Kidney (tissue), 14 donors: ENCODE data around the gene SMTNL2. TPM values are rescaled to one million over a fixed set of nuclear protein-coding genes. Genes with fewer than 3 reads are reported as not detected.

Experiments
- DNase-seq, 5 donors: peaks; one replicate each; pipeline ENCODE4 v3.0.0-alpha.2; 2013 to 2020
- FAIRE-seq: peaks from 2 replicates; lab custom pipeline; 2012; peaks lifted over from hg19 to GRCh38; lab: Jason Lieb, UNC
- H3K27ac ChIP-seq, 2 donors: one replicate each; pipeline ENCODE4 v1.7.0; 2013; ENCODE audit warnings: low read depth in 2 of 2, low read length in 2 of 2, inconsistent platforms in 1 of 2
- H3K27me3 ChIP-seq: one replicate; pipeline ENCODE4 v1.7.1; 2013; ENCODE audit warnings: low read length, inconsistent platforms; ENCODE audit not compliant: control insufficient read depth, insufficient read depth
- H3K36me3 ChIP-seq, 3 donors: one replicate each; pipeline versions ENCODE4 v1.7.0 to v1.7.1; 2013; ENCODE audit warnings: low read length in 3 of 3, control low read depth in 1 of 3, inconsistent platforms in 1 of 3; ENCODE audit not compliant: insufficient read depth in 3 of 3, control insufficient read depth in 2 of 3
- H3K4me1 ChIP-seq, 3 donors: one replicate each; pipeline versions ENCODE4 v1.7.0 to v1.7.1; 2013; ENCODE audit warnings: low read length in 3 of 3, inconsistent platforms in 1 of 3, low read depth in 1 of 3; ENCODE audit not compliant: control insufficient read depth in 2 of 3, insufficient read depth in 2 of 3
- H3K4me3 ChIP-seq, 3 donors: one replicate each; pipeline versions ENCODE4 v1.7.0 to v1.8.1; 2013; ENCODE audit warnings: low read length in 3 of 3, control low read depth in 1 of 3, inconsistent platforms in 1 of 3
- H3K9ac ChIP-seq, 3 donors: one replicate each; pipeline versions ENCODE4 v1.7.0 to v1.7.1; 2013; ENCODE audit warnings: low read length in 3 of 3, control low read depth in 1 of 3, inconsistent platforms in 1 of 3
- H3K9me3 ChIP-seq, 3 donors: one replicate each; pipeline versions ENCODE4 v1.7.0 to v1.7.1; 2013; ENCODE audit warnings: low read length in 3 of 3, control low read depth in 1 of 3, inconsistent platforms in 1 of 3; ENCODE audit not compliant: control insufficient read depth in 2 of 3, insufficient read depth in 1 of 3
- CTCF ChIP-seq: IDR thresholded peaks from 3 replicates; pipeline ENCODE4 v1.5.1; 2012; ENCODE audit warnings: mild to moderate bottlenecking, moderate library complexity, borderline replicate concordance; ENCODE audit not compliant: insufficient read depth; ENCODE audit errors: extremely low read depth
- intact Hi-C: fragments of 100-400 bp; cut with DNase I; formaldehyde crosslinking; loops from one replicate; pipeline ENCODE4 v1.11.1; 2022
- polyA plus RNA-seq: library from polyadenylated mRNA; stranded (reverse); fragments of 350-450 nt; fragmentation: Illumina TruSeq; extraction: RNeasy Lipid Tissue Mini Kit (QIAGEN cat#74804); gene quantifications from one replicate; pipeline ENCODE4 v1.2.3, GENCODE V29; 2014; ENCODE audit warnings: low read depth, low replicate concordance; ENCODE audit not compliant: insufficient read depth
- total RNA-seq: library from RNA; stranded (reverse); fragmentation: NEBNext Ultra II Directional; extraction: Animal tissue kit (Norgen Biotek cat#: 25700); gene quantifications from one replicate; pipeline ENCODE4 v1.2.1, GENCODE V29; 2021
- donor health status: control.
- donor health status: control.
- donor health status: control.
- donor health status: control.
- donor health status: control.
- donor health status: DM: yes; HTN: yes; CAD: no.
- donor health status: Normal renal cell carcinoma (clear cell type).

The SMTNL2 gene
- total and polyA plus RNA-seq, 2 donors from 2014 or later = 25.6 to 58.1 TPM

DNA sequence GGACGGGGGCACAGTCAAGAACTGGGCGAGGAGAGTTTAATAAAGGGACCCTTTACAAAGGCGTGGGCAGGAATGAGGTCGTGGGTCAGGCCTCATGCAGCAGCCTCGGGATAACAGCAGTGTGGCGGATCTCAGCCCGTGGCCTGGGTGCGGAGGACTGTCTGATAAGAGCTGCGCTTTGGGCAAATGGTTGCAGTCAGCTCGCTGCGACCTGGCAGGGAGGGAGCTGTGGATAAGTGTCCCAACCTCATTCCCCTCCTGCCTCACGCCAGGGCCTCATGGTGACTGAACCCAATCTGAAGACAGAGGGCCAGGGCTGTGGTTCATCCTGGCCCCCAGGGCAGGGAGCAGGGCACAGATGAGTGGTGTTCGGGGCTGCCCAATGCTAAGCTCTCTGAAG, 13.6 kb downstream of the SMTNL2 start:
- Histone ChIP-seq H3K4me3 (no peak overlapping the region), H3K4me1 (peaks cover 0 to 4% (median 0%) of the 10 kb centered on the region in 3 donors), H3K9me3 (no peaks in the 10 kb centered on the region), H3K9ac (no peak overlapping the region), H3K27ac (no peak overlapping the region), H3K36me3 (peaks cover 0 to 37% (median 4%) of the 10 kb centered on the region in 3 donors), H3K27me3 (no peaks in the 10 kb centered on the region)
- FAIRE-seq (no peak), DNase-seq (peak in 1 of 5 donors; percentile 46)
- intact Hi-C loops = no loop called here
- no peak for TF ChIP-seq CTCF

DNA sequence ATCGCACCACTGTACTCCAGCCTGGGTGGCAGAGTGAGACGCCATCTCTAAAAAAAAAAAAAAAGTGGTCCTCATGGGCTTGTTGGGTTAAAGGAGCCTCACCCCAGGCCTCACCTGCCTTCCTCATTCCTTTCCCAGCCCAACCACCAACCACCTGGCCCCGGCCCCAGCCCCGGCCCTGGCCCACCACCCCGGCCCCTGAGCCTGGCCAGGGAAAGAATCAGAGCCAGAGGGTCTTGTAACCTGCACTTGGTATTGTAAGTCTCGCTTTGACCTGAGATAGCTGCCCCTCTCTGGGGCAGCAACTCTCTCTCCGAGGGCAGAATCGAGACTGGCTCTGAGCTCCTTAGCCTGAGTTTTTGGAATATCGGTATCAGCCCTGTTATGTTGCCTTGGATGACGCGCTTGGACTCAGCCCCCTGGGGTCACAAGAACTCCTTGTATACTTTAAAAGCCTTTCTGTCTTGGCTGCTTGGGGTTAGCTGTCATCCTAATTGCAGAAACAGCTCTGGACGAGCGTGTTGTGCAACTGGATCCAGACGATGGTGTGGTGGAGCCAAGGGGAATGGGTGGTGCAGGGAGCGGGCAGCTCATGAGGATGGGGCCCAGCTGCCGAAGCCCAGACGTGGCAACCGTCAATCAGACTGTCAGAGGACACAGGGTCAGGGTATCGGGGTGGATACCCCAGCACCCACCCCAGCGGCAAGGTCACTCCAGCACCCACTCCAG, 14.6 kb downstream of the SMTNL2 start:
- H3K27ac ChIP-seq = no peak overlapping the region
- H3K36me3 ChIP-seq = peaks cover 0 to 37% (median 4%) of the 10 kb centered on the region in 3 donors
- no peak for TF ChIP-seq CTCF
- H3K4me1 ChIP-seq = peaks cover 0 to 4% (median 0%) of the 10 kb centered on the region in 3 donors
- FAIRE-seq = no peak
- no peak overlapping the region for H3K9ac ChIP-seq
- no peak overlapping the region for H3K4me3 ChIP-seq
- peak in 1 of 5 donors; percentile 26 for DNase-seq
- H3K27me3 ChIP-seq = no peaks in the 10 kb centered on the region
- H3K9me3 ChIP-seq = no peaks in the 10 kb centered on the region
- intact Hi-C loops = no loop called here

- H3K4me3 ChIP-seq = no peak overlapping the region
- peak; percentile 39 to 93 (median 90) for DNase-seq
- H3K27ac ChIP-seq = no peak overlapping the region
- H3K36me3 ChIP-seq = peaks cover 0 to 37% (median 4%) of the 10 kb centered on the region in 3 donors
- no peak overlapping the region for H3K9ac ChIP-seq
- H3K4me1 ChIP-seq = peaks cover 0 to 4% (median 0%) of the 10 kb centered on the region in 3 donors
- no peaks in the 10 kb centered on the region for H3K9me3 ChIP-seq
- intact Hi-C loops = no loop called here
- TF ChIP-seq CTCF = no peak
- FAIRE-seq = no peak
- H3K27me3 ChIP-seq = no peaks in the 10 kb centered on the region
Measured at GRCh38 chr17:4599505-4600281, 15.4 kb downstream of the SMTNL2 start.
